Jurkat, Clone E6-1 (cell line): ENCODE data around the gene TMED1. TPM values are rescaled to one million over a fixed set of nuclear protein-coding genes. Genes with fewer than 3 reads are reported as not detected.
"Not testable (repeated sequence)": the region's sequence is repeated elsewhere in the genome, so short reads cannot be mapped to it uniquely, and the experiment has no call there.

ENCODE experiments used
- DNase-seq: peaks from one replicate; pipeline ENCODE4 v3.0.0-alpha.2; 2011; ENCODE audit warnings: low read depth, low spot score
- H3K4me3 ChIP-seq: 2 replicates; pipeline ENCODE4 v1.5.1; 2011; ENCODE audit warnings: mild to moderate bottlenecking, low read length, control low read depth, moderate library complexity
- polyA plus RNA-seq: library from polyadenylated mRNA; unstranded; fragments of >200 nt; gene quantifications from one replicate; pipeline ENCODE4 v1.2.1, GENCODE V29; 2012; ENCODE audit warnings: missing spikeins; ENCODE audit not compliant: insufficient read length, insufficient read depth

Gene TMED1
- 16.4 TPM for polyA plus RNA-seq

GRCh38 chr19:10835754-10836478 lies at the start of gene TMED1:
Gene TMED1, minus strand, starts transcription at chr19:10836212. Its CDS starts 21 bp downstream, at chr19:10836191.
- H3K4me3 ChIP-seq: peak within 1 kb of the TSS; percentile 77
- DNase-seq: peak; percentile 98

DNA sequence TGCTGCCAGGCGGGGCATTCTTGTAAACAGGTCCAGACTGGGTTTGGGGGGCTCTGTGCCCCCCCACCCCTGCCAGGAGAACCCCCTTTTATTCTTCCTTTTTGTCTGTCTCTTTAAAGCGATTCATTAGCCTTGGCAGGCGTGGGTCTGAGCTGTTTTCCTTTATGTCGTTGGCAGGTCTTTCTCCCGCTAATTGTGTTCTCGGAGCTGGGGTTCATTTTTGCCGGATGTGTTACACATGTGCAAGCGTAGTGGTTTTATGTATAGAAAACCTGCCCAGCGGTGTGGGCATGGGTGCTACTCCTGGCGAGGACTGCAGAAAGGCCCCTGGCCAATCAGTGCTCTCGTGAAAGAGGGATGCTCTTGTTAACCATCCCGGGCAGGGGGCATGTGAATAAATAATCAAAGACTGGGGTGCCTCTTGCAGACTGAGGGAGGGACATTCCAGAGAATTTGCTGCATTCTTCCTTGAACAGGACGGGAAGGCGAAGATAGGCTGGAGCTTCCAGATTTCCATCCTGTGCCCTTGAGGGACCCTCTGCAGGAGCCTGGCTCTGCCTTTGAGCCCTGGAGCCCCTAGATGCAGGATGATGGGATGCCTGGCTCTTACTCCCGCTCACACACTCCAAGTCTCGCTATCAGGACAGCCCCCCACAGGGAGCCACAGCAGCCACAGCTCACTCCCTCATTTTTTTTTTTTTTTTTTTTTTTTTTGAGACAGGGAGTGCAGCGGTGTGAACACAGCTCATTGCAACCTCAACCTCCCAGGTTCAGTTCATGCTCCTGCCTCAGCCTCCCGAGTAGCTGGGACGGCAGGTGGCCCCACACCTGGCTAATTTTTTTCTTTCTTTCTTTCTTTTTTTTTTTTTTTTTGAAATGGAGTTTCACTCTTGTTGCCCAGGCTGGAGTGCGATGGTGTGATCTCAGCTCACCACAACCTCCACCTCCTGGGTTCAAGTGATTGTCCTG lies 49.5 kb upstream of the TMED1 start:
- H3K4me3 ChIP-seq: no peak overlapping the region
- DNase-seq: no peak

GRCh38 chr19:10884274-10884673 lies 48.3 kb upstream of the TMED1 start:
- H3K4me3 ChIP-seq: no peak overlapping the region
- DNase-seq: no peak

- no peak for DNase-seq
- no peak overlapping the region for H3K4me3 ChIP-seq
These were observed 46.1 kb upstream of the TMED1 start for GRCh38 chr19:10882108-10882457.

DNA sequence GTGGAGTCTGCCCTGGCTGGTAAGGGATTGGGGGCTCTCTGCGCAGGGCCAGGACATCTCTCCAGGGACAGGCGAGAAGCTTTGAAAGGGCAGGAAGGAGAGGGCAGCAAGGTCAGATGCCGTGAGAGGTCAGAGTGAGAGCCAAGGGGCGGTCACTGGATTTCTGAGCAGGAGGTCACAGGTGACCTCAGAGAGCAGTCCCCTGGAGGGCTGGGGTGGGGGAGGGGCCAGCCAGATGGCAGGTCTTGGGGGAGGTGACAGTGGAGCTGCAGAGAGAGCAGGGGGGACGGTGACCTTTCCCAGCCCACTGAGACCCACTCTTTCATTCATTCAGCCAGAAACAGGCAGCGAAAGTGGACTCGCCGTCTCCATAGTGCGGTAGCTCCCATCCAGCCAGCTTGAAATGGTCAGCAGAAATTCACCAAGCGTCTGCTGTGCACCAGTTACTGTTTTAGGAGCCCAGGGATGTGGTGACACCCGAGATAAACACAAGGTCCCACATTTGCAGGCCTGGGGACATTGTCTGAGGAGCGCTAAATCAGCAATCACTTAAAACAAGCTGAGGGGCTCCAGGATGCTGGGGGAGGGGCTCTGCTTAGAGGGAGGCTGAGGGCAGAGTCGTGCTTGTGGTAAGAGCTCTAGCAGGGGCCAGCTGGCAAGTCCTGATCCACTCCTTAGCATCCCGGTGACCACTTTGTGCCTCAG lies 45.5 kb upstream of the TMED1 start:
- DNase-seq: no peak
- no peak overlapping the region for H3K4me3 ChIP-seq

DNA sequence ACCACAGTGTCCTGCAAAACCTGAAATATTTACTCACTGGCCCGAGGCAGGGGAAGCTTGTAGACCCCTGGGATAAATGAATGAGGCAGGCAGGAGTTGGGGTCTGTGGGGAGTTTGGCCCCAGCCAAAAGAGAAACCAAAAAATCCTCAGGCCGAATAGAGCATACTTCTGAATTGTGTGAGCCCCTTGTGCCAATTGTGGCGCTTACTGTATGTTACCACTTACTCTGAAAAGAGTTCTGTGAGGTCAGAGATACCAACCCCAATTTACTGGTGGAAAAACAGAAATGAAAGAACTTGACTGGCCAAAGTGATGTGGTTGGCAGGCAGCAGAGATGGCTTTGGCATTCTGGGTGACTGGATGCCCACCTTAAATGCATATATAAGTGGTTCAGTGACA lies 42.2 kb upstream of the TMED1 start:
- DNase-seq: no peak
- H3K4me3 ChIP-seq: no peak overlapping the region

DNA sequence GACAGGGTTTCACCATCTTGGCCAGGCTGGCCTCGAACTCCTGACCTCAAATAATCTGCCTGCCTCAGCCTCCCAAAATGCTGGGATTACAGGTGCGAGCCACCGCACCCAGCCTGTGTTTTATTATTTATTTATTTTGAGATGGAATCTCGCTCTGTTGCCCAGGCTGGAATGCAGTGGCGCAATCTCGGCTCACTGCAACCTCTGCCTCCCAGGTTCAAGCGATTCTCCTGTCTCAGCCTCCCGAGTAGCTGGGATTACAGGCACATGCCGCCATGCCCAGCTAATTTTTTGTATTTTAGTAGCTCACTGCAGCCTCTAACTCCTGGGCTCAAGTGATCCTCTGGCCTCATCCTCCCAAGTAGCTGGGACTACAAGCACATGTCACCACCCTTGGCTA lies 41.6 kb upstream of the TMED1 start:
- not testable (repeated sequence) for H3K4me3 ChIP-seq, DNase-seq

GRCh38 chr19:10876459-10877240 lies 40.6 kb upstream of the TMED1 start:
- no peak for DNase-seq
- no peak overlapping the region for H3K4me3 ChIP-seq

DNA sequence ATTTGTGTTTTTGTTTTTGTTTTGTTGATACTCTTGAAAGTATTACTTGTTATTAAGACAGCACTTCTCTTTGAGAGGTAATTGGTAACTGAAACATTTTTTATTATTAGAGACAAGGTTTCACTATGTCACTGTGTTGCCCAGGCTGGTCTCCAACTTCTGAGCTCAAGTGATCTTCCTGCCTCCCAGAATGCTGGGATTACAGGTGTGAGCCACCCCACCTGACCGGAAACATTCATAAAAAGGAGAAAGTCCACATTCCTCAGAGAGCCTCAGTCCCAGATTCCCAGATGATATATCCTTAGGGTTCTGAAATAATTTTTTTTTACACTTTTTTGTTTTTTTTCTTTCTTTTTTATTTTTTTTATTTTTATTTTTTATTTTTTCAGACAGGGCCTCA lies 38.0 kb upstream of the TMED1 start:
- DNase-seq: no peak
- H3K4me3 ChIP-seq: no peak overlapping the region

- no peak for DNase-seq
- peak overlapping the region; percentile 85 for H3K4me3 ChIP-seq
These were observed 36.6 kb upstream of the TMED1 start for GRCh38 chr19:10872546-10873107.

GRCh38 chr19:10871711-10872545 lies 35.9 kb upstream of the TMED1 start:
- DNase-seq: no peak
- H3K4me3 ChIP-seq: peak overlapping the region; percentile 85

GRCh38 chr19:10870955-10871603 lies 35.1 kb upstream of the TMED1 start, which contains the start of gene CARM1:
Gene CARM1, plus strand, starts transcription at chr19:10871553. Its CDS starts 150 bp downstream, at chr19:10871703.
- DNase-seq: peak; percentile 91
- peak within 1 kb of the TSS; percentile 85 for H3K4me3 ChIP-seq

GRCh38 chr19:10870501-10870954 lies 34.5 kb upstream of the TMED1 start:
- H3K4me3 ChIP-seq: peak overlapping the region; percentile 60
- DNase-seq: no peak

DNA sequence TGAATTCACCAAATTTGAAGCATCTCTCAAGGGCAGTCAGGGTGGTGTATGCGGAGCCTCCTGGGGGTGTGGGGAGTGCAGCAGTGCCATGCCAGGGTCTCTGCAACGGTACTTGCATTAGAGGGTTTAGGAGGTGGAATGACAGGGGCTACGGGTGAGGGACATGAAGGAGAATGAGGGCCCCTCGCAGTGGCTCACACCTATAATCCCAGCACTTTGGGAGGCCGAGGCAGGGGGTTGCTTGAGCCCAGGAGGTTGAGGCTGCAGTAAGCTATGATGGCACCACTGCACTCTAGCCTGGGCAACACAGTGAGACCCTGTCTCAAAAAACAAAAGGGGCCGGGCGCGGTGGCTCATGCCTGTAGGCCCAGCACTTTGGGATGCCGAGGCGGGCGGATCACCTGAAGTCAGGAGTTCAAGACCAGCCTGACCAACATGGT lies 33.9 kb upstream of the TMED1 start:
- not testable (repeated sequence) for DNase-seq, H3K4me3 ChIP-seq

GRCh38 chr19:10868872-10869547 lies 33.0 kb upstream of the TMED1 start:
- no peak overlapping the region for H3K4me3 ChIP-seq
- DNase-seq: no peak

DNA sequence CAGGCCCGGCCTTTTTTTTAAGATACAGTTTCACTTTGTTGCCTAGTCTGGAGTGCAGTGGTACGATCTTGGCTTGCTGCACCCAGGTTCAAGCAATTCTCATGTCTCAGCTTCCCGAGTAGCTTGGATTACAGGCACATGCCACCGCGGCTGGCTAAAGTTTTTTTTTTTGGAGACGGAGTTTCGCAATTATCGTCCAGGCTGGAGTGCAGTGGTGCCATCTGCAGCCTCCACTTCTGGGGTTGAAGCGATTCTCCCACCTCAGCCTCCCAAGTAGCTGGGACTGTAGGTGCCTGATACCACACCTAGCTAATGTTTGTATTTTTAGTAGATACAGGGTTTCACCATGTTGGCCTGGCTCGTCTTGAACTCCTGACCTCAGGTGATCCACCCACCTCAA lies 30.5 kb upstream of the TMED1 start:
- H3K4me3 ChIP-seq: no peak overlapping the region
- no peak for DNase-seq

- DNase-seq: peak; percentile 75
- H3K4me3 ChIP-seq: no peak overlapping the region
These were observed 28.5 kb upstream of the TMED1 start for GRCh38 chr19:10864538-10864899.
